GM20431 (cell line): ENCODE results near the gene EDRF1.
"Not testable (repeated sequence)": the region's sequence is repeated elsewhere in the genome, so short reads cannot be mapped to it uniquely, and the experiment has no call there.

Experiments
- in situ Hi-C: fragments of 300-500 bp; cut with MseI, MboI; formaldehyde crosslinking; loops from one replicate; pipeline ENCODE4 v1.15.0; 2020; ENCODE audit warnings: low sequenced_read_pairs; ENCODE audit not compliant: unreplicated experiment

The EDRF1 gene

DNA sequence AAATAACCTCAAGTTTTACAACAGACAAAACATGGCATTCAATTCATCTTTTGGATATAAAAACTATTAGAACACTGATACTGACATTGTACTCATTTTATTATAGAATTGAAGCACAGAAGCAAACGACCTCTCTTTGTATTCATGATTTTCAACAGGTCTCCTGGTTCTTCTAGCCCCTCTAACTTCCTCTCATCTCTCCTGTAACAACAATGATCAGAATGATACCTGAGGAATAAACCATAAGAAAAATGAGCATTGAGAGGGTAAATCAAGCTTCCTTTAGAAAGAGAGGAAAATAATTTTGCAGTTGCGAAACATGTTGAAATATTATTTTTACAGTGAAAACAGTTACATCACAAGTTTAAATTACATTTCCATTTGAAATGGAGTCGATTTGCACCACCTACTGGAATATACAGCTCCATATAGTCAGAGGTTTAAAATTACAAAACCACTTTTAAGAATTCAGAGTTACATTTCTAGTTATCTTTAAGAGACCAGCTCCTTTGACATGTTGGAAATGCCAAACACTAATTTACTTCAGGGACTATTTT is 19.1 kb upstream of the EDRF1 start:
- in situ Hi-C loops = no loop called here

DNA sequence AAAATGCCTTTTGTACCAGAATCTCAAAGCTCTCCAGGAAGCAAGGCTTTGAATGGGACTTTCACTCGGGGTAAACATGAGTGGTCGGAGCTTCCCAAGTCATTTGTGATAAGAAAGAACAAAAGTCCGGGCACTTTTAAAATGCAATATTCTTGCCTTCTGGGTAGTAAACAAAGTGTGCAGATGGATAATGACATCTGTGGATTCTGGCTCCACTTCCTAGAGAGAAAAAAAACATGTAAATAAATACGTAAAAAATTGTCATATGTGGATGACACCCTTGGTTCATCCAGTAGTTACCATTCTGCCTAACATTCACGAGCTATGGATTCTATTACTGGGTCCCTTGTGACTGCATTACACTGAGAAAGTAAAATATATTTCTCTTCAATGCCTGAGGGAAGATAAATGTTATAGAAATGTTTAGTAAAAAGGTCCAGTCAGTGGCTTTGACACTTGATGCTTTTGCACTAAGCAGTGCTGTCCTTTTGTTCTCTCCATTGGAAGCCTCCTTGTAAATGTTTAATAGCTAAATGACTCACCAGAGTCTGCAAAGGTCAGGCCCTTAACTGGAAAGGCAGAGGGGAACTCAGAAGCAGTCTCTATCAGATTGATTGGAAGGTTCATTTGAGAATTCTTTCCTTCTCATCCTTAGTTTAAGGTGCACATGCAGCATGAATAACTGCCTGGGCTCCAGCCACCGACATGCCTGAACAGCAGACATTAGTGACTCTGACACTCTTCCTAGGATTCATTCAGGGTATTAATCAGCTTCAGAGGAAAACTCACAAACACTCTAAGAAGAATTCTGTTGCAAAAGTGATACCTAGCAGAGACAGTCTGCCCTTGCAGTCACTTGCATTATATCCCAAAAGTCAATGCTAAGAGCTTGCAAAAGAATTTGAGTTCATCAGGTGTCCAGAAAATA is 11.7 kb upstream of the EDRF1 start:
- in situ Hi-C loops = no loop called here

- in situ Hi-C loops = no loop called here
These were observed 10.5 kb upstream of the EDRF1 start for GRCh38 chr10:125708971-125709503.

DNA sequence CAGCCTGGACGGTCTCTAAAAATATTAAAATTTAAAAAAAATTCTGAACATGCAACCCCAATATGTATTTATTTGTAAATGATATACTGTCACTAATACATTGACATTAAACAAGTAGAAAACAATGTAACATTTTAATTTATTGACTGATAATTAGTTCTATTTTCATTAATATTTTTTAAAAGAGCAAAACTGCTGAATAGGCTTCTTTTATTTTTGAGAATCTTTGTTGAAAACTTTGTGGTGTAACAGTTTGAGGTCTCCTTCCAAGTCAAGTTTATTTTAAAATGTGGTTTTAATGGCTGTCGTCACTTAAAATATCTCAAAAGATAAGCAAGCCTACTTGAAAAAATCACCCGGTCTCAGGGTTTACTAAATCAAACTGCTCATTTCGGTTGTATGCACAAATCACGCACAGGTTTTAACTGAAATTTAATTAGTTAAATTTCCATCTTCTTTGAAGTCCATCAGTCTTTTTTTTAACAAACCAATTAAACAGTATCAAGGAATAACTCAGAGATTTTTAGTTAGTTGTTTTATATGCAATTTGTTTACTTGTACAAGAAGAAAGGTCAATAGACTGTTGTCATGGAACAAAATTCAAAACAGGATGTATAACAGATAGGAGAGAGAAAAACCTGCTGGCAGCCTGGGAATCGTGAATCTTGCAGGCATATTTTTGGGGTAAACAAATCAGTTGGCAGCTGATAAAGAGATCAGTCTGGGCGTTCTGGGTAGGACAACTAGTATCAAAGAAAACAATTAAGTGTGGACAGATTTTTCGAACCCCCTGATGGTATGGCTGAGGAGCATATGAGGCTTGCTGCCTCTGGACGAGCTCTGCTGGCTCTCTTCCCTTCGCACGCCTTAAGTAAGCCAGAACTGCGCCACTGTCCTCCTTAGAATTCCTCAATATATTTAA is 9.7 kb upstream of the EDRF1 start:
- in situ Hi-C loops = no loop called here

GRCh38 chr10:125711110-125711750 is 8.3 kb upstream of the EDRF1 start:
- in situ Hi-C loops = no loop called here

DNA sequence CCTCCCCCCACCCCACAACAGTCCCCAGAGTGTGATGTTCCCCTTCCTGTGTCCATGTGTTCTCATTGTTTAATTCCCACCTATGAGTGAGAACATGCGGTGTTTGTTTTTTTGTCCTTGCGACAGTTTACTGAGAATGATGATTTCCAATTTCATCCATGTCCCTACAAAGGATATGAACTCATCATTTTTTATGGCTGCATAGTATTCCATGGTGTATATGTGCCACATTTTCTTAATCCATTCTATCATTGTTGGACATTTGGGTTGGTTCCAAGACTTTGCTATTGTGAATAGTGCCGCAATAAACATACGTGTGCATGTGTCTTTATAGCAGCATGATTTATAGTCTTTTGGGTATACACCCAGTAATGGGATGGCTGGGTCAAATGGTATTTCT is 4.8 kb upstream of the EDRF1 start:
- in situ Hi-C loops = not testable (repeated sequence)

DNA sequence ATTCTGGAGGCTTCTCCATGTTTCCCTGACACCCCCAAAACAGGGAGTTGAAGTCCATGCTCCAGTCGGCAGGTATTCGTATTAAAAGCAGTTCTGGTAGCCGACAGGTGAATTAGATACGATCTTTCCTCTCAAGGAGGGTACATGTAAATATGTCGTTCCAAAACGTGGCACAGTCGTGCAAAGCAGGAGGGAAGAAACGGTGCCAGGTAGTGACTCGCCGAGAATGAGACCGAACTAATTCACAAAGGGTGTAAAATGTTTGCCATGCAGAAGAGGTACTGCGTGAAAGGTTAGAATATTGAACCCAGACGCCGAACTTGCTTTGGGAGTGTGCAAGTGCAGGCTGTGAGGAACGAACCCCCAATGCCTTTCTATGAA is 483 bp downstream of the EDRF1 start:
- in situ Hi-C loops = no loop called here

- in situ Hi-C loops = no loop called here
These were observed 1.5 kb downstream of the EDRF1 start for GRCh38 chr10:125721035-125721434.

DNA sequence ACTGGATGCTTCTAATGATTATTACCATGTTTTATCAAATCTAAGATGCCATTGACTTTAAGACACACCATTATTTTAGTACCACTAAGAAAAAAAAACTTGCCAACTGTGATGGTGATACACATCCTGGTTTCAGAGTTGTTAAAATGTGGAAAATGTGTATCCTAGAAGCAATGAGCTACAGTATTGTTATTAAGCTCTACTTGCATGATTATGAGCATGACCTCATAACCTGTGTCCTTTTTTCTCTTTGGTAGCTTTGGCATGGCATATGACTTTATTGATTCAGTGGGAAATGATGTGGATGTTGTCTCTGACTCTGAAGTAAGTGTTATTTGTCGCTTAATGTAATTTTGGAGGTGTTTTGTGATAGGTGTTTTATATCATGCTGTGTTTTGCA is 3.3 kb downstream of the EDRF1 start:
- in situ Hi-C loops = no loop called here

- in situ Hi-C loops = no loop called here
These were observed 7.4 kb downstream of the EDRF1 start for GRCh38 chr10:125726914-125727313.

DNA sequence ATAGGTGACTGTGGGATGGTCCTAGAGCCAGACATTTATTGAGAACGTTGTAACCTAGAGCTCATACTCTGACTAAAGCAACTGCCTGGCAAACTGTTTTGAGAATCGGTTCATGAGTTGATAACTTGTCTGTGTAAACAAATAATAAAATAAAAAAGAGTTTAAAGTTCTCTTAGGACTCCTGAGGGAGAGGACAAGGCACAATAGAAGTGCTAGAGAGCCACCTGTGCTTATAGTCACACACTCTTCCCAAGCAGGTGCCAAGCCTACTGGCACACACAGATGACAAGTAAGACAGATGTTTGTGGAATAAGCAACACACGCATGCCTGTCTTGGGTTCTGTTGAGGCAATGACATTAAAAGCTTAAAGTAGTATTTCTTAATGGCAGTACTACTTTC is 7.9 kb downstream of the EDRF1 start:
- in situ Hi-C loops = no loop called here

DNA sequence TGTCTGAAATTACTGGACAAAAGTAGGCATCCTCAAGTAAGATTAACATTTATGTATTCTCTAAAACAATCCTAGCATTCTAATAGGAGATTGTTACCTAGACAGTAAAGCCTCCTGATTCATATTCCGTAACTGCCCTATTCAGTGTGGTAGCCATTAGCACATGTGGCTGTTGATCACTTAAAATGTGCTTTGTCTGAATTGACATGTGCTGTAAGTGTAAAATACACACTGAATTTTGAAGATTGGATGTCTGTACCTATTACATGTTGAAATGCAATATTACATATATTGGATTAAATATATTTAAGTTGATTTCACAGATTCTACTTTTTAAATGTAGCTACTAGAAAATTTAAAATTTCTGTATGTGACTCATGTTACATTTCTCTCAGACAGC is 14.6 kb downstream of the EDRF1 start:
- in situ Hi-C loops = no loop called here

- in situ Hi-C loops = no loop called here
These were observed 15.3 kb downstream of the EDRF1 start for GRCh38 chr10:125734823-125735222.

DNA sequence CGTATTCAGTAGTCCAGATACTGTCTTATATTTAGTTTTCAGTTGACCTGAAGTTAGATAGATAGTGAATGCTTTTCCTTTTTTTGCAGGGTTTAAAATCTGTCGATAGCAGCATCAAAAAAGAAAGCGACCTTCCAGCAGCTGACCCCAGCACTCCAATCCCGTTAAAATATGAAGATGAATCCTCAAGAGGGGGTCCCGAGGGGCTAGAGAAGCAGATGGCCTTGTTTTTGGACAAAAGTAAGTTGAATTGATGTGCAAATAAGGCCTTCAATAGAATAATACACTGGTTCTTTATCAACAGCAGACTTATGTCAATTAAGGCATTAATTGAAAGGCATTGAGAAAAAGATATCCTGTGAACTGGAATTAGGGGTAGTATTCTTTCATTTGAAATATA is 18.7 kb downstream of the EDRF1 start:
- in situ Hi-C loops = no loop called here

DNA sequence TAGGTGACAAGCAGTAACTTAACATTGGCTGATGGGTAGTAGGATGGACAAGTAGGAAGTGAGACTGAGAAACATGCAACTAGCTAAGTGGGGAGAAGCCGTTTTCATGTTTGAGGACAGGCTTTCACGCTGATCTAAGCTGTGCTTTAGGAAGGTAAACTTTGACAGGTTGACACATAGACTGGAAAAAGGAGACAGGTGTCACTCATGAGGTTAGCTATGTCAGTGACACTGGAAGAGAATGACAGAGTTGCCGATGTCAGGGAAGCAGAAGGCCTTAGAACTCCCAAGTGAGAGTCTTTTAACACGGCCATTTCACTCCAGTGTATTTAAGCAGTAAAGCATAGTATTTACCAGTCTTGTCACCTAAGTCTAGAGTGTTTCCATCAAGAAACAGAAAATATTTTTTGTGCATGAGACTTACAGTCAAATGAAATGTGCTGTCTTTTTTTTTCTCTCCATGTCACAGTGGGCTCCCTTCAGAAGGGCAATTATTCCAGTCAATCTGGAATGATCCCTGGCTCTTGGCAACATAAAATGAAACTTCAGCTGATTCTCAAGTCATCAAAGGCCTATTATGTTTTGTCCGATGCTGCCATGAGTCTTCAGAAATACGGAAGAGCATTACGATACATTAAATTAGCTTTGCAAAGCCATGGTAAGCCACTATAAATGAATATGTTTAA is 20.6 kb downstream of the EDRF1 start:
- in situ Hi-C loops = no loop called here

DNA sequence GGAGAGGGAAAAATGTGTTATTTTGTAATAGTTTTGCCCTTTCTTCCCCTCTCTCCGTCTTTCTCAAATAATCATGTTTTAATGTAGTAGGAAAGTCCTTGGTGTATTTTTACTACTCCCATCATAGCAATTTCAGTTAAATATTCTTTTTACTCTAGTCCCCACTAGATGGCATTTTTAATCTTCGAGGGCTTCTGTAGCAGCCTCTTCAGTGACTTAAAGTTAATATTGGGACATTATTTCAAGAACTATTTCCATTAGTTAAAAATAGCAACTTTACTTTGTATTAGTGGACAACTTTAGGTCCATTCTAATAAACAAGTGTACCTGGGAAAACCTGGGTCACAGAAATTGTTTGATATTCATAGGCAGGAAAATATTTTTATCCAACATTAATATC is 23.0 kb downstream of the EDRF1 start:
- in situ Hi-C loops = no loop called here

DNA sequence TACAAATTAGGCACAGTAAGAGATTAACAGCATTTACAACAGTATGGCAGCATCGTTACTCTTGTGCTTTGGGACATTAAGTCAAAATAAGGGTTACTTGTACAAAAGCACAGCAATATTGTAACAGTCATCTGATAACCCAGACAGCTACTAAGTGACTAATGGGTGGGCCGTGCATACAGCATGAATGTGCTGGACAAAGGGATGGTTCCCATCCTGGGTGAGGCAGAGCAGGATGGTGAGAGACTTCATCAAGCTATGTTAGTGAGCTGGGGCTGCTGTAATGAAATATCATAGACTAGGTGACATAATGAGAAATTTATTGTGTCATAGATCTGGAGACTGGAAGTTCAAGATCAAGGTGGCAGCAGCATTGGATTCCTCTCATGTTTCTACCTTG is 25.4 kb downstream of the EDRF1 start:
- in situ Hi-C loops = no loop called here

DNA sequence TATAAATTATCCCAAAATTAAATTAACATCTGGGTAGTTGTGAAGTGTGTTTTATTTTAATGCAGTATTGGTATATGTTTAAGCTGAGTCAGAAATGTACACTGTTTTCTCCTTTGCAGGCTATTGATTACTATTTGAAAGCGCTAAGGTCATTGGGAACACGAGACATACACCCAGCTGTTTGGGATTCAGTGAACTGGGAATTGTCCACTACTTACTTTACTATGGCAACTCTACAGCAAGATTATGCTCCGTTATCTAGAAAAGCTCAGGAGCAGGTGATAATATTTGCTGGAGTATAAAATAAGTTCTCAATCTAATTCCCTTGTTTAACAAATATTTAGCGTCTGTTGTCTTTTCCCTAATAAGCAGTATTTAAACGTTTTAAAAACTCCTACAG is 27.9 kb downstream of the EDRF1 start:
- in situ Hi-C loops = no loop called here

DNA sequence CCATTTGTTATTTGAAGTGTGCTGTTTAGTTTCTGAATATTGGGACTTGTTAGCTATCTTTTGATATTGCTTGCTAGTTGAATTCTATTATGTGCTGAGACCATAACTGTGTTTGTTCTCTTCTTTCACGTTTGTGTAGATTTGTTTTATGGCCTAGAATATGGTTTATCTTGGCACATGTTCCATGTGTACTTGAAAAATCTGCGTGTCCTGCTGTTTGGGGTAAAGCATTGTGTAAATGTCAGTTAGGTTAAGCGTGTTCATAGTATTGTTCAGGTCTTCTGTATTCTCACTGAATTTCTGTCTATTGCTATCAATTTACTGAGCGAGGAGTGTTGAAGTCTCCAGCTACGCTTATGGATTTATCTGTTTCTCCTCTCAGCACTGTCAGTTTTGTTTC is 36.7 kb downstream of the EDRF1 start:
- in situ Hi-C loops = no loop called here
